Amniotic stem cell (primary cell): ENCODE results near the gene C15orf62.

Experiments used
- DNase-seq: peaks from one replicate; lab custom pipeline; 2025; lab: John Stamatoyannopoulos, UW

C15orf62 gene

DNA sequence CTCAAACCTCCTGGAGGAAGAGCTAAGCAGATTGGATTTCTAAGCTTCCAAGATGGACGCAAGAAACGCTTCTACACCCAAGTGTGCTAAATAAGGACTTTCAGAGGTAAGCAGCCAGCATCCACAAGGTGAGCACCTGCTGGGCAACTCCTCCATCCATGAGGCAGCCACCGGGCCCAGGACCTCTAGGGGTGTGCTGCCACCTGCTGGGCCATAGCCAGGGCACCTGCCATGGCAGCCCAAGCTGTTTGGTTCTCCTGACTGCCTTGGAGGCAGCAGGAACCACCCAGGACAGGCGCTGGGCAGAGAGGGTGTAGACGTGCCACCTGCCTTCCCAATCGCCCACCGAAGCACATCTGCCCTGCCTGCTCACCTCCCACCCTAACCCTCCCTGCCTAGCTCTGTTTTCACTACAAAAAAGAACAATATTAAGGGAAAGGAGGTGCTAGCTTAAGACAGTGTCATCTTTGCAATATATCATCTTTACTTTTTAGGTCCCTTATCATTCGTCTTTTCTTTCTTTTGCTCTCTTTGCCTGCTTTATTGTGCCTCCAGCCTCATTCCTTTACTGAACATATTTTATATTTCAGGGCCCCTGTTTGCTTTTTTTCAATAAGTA lies 12.9 kb downstream of the C15orf62 start:
- DNase-seq: no peak

DNA sequence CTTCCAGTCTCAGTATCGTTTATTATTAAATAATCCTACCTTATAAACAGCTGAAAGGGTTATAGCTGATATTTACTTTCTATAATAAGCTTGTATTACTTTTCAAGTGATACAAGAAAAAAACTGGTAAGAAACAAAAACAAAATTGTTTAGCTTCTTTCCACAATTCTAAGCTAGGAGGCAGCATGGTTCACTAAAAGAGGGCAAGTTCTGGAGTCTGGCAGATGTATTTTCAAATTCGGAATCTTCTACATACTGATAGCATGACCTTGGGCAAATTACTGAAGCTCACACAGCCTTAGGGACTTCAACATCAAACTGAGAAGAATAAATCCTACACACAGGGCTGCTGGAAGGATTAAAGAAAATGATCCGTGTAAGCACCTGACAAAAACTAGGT lies 15.4 kb downstream of the C15orf62 start:
- DNase-seq: no peak

DNA sequence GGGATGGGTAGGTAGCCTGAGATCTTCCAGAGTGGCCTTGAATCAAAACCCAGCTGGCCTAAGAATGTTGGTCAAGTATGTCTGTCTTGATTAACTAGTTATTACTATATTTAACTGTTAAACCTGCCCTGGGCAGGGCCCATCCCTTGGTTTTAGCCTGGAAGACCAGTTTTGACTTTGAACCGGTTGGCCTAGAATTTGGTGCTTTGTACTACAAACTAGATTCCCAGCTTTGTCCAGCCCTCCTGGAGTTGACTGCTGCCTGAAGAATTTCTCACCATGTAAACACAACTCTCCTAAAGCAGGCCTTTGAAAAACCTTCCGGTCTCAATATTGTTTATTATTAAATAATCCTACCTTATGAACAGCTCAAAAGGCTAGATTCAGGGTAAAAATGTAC lies 16.0 kb downstream of the C15orf62 start:
- DNase-seq: no peak

DNA sequence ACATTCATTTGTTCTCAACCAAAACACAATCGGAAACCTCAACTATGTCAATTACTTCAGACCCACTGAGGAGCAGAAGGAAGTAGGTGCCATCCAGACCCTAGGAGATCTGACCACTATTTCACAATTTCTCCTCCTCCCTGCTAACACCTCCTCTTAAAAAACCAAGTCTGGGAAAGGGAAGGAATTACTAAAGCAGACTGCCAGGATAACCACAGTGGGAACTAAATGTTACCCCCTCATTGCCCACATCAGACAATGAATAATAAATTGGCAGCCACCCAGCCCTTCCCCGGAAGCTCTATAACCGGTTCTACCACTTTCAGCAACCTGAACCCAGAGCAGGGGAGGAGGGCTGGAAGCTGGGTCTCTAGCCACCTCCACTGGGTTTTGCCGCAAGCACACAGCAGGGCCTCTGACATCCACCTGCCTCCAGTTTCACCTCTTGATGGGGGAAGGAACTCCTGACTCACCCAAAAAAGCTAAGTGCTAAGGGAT lies 17.6 kb downstream of the C15orf62 start:
- DNase-seq: no peak

DNA sequence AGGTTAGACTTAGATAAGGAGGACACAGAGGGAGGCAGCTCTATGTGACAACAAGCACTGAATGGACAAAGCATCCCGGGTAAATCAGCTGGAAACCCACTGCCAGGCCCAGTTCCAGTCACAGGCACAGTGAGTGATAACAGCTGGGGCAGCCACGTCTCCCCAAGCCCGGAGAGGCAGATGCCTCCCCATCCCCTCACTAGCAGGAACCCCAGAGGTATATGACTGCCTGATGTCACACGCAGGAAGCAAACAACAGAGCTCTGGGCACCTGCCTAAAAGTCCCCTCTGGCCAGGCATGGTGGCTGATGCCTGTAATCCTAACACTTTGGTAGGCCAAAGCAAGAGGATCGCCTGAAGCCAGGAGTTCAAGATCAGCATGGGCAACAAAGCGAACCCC lies 18.2 kb downstream of the C15orf62 start:
- DNase-seq: no peak

DNA sequence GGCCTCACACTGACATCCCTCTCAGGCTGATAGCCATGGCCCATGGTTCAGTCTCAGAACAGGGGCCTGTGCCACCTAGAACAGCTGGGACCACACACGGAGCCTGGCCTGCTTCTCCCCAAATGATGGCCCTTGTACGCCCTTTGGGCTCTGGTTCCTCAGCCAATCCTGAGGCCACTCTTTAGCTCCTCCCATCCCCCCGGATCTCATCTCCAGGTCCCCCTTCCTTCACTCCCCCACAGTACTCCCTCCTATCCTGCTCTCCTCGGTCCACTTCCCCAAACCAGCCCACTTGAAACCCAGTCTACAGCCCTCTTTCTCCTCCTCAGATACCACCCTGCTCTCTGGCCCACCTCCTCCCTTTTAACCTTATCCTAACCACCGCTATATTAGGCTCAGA lies 19.3 kb downstream of the C15orf62 start:
- DNase-seq: no peak

DNA sequence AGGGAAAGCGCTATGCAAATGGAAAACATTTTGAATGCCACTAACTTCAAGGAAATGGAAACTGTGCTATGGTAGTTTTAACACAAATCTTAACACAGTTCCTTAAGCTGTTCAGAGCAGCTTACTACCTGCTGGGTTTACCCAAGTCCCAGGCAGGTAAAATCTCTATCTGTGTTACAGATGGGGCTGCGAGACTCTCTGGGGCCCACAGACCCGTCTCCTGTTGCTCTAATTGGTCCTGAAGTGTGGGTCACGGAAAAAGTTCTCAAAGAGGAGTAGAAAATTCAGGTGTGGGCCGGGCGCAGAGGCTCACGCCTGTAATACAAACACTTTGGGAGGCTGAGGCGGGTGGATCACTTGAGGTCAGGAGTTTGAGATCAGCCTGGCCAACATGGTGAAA lies 20.2 kb downstream of the C15orf62 start:
- no peak for DNase-seq

DNA sequence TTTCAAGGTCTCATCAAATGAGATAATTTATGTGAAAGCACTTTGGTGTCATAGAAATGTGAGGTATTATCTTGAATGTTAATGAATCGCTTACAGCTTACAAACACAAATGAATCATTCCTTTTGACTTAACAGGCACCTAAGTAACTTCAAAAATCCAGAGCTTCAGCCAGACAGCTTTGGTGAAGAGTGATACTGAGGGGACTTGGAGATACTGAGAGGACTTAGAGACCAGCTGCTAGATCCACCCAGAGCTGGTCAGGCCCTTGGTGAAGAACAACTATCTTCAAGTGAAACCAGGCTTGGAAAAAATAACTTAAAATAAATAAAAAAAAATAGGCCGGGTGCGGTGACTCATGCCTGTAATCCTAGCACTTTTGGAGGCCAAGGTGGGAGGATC lies 20.9 kb downstream of the C15orf62 start:
- DNase-seq: no peak

DNA sequence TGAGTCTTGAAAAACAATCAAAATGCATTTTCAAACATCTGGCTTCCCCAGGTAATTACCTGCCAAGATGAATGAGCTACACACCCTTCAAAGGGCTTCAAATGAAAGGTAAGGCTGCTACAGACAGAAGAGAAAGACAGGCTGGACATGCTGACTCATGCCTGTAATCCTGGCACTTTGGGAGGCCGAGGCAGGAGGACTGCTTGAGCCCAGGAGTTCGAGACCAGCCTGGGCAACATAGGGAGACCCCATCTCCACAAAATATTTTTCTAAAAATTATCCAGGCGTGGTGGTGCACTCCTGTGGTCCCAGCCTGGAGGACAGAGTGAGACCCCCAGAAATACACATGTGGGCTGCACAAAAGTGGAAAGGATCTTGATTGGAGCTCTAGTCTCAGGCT lies 22.6 kb downstream of the C15orf62 start:
- DNase-seq: no peak

DNA sequence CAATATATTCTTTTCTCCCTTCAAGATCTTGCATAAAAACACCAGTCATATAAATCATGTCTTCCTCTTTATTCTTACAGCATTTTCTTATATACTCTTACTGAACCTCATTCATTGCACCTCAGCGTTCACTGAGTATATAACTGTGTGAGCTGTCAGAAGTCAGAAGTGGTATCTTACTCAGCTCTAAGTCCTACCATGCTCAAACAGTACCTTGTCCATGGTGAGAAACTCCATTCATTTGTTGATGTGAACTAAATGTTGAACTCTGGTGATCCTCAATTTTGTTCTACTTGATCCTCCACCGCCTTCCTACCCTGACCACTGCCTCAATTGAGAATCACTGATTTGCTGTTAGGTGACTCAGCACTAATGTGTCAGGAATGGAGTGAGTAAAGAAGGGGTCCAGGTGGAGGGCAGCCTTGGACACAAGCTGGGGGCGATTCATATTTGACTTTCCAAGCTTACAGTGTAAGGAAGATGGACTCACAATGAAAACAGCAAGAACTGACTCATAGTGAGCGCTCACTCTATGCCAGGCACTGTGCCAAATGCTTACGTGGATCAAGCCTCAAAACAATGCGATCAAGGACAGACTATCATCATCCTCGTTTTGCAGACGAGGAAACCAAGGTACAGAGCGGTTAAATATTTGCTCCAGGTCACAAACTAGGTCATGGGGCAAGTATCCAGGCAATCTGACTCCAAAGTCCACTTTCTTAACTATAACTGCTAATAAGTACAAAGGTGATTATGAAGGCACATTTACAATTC lies 23.6 kb downstream of the C15orf62 start:
- DNase-seq: peak; percentile 86

DNA sequence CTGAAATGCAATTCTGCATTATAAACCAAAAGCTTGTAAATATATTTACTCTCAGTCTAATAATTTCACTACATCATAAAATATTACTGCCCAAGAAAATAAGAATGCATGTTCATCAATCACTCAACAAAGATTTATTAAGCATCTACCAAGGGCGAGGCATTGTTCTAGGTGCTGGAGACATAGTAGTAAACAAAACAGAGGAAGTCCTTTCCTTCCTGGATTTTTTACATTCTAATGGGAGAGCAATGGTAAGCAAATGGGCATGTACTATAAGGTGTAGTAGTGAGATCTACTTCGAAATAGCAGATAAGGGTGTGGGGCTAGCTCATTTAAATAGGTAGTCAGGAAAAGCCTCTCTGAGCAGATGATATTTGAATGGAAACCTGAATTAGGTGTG lies 26.3 kb downstream of the C15orf62 start:
- no peak for DNase-seq

DNA sequence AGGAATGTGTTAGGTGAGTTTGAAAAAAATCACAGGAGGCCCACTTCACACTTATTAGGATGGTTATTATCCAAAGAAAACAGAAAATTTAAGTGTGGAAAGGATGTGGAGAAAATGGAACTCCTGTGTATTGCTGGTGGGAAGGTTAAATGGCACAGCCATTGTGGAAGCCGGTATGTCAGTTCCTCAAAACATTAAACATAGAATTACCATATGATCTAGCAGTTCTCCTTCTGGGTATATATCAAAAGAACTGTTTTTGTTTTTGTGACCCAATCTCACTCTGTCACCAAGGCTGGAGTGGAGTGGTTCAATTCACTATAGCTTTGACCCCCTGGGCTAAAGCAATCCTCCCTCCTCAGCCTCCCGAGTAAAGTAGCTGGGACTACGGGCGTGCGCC lies 26.7 kb downstream of the C15orf62 start:
- DNase-seq: no peak

DNA sequence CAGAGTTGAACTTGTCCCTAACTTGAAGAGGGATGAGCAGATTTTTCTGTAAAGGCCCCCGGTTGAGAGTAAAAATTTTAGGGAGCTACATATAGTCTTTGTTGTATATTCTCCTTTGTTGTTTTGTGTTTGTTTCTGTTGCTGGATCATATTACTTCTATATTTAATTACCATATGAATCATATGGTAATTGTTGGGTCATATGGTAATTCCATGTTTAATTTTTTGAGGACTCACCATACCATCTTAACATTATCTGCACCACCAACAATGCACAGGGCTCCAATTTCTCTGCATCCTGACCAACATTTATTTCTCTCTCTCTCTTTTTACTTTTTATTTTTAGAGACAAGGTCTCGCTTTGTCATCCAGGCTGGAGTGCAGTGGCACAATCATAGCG lies 29.7 kb downstream of the C15orf62 start:
- no peak for DNase-seq

DNA sequence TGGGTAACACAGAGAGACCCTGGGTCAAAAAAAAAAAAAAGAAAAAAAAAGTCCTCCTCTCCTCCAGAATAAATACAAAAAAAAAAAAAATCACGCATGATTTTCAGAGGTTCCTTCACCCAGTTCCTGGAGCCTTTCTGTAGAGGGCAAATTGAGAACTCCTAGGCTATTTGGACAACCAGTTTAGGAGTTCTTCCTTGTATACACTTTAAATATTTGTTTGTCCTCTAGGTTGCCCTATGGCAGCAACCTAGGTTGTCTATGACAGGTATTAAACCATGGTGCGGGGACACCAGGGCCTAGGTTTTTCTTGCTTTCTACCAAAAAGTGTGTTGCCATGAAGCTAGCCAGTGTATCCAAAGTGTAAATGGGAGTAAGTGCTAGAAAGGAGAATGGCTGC lies 33.3 kb downstream of the C15orf62 start:
- DNase-seq: no peak

DNA sequence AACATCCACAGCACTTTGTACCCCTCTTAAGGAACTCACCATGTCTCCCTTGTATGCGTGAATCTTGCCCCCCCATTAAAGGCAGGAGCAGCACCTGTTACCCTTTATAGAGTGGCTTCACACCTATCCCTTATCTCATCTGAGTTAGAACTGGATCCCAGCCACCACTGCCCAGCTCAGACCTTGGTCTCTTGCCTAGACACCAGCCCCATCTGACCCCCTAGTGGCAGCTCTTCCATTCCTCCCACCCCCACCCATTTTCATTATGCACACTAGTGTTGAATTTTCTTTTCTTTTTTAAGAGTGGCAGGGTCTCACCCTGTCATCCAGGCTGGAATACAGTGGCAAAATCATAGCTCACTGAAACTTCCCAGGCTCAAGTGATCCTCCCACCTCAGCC lies 33.9 kb downstream of the C15orf62 start:
- no peak for DNase-seq

DNA sequence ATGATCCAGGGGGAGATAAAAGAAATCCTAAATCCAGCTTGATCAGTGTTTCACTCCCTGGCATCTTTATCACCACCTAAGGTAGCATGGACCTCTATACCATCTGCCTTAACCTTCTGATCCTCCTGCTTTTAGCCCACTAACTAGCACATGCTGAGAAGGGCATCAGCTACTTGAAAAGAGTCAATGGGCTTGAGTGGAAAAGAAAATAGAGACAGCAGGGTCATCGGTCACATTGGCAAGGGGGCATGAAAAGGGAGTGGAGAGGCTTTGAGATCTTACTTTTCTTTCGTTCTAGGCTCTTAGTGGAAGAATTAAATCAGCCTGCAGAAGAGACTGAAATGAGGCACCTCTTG lies 36.9 kb downstream of the C15orf62 start:
- no peak for DNase-seq

DNA sequence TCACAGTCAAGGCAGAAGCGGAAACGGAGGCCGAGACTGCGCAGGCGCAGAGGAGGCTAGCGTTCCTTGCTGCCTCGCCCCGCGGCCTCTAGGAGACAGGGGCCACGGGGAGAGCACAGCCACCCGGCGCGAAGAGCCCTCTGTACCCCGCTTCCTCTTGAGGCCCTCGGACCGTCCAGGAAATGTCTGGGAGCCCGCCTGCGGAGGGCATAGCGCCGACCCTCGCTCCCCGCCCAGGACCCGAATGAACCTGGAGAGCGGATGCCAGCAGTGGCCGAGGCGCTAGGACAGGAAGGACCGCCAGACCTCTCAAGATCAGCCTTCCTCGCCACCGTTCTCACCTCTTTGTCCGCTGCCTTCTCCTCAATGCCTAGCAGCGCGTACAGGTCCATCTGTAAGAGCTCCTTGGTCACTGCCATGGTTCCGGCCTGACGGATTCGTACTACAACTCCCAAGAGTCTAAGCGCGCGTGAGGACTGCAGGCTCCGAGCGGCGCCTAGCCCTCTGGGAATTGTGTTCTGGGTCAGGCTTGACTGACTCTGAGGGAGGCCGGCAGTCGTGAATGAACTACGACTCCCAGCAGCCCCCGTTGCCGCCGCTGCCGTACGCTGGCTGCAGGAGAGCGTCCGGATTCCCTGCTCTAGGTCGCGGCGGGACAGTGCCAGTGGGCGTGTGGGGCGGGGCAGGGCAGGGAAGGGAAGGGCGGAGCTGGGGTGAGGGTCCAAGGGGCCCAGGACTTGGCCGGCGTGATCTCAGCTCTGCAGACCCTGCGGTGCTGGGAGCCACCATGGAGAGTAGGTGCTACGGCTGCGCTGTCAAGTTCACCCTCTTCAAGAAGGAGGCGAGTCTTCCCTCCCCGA lies 37.5 kb downstream of the C15orf62 start, which contains the start of the genes DNAJC17 and ZFYVE19:
DNAJC17 (minus strand) TSS at position 446 of the 860 bp plus-strand sequence; CDS start at position 419, 27 bp downstream.
ZFYVE19 (plus strand) TSS at position 62 of the 860 bp plus-strand sequence; CDS start at position 563, 501 bp downstream.
- peak; percentile 99 for DNase-seq

DNA sequence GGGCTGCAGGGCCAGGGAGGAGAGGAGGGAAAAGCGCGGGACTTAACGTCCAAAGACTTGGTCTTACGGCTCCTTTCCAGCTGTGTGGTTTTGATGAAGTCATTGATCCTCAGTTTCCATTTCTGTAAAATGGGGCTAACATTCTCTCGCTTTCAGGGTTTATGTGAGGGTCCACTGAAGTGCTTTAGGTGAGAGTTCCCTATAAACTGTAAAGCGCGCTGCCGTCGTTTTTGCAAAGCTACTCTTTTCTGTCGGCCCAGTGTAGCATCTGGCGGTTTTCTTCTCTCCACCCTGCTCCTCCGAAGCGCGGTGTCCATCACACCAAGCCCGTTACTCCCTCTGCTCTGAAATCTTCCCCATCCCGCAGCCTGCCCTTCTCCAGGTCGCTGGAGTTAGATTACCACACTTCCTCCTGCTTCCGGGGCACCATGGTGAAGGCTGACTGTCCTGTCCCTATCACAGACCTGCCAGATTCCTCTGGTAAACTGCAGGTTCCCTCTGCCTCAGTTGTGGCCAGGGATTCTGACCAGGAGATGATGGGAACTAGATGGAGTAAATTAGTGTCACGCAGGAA lies 38.2 kb downstream of the C15orf62 start:
- DNase-seq: no peak

DNA sequence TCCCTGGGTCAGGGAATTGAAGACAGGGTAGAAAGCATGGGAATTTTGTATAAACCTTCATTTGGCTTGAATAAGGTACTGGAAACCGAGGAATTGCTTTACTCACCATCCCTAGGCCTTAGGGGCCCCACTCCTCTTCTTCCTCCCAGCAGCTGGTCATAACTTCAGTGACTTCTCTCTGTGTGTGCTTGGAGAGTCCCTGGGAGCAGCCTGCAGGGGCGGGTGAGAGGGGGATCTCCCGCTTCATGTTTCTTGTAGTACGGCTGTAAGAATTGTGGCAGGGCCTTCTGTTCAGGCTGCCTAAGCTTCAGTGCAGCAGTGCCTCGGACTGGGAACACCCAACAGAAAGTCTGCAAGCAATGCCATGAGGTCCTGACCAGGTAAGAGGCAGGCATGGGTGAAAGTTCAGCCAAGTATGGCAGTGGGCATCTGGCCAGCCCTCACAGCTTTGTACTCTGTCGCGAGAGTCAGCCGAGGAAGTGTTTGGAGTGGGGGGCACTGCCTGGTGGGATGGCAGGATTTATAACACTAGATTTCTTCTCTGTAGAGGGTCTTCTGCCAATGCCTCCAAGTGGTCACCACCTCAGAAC lies 39.2 kb downstream of the C15orf62 start:
- DNase-seq: no peak

DNA sequence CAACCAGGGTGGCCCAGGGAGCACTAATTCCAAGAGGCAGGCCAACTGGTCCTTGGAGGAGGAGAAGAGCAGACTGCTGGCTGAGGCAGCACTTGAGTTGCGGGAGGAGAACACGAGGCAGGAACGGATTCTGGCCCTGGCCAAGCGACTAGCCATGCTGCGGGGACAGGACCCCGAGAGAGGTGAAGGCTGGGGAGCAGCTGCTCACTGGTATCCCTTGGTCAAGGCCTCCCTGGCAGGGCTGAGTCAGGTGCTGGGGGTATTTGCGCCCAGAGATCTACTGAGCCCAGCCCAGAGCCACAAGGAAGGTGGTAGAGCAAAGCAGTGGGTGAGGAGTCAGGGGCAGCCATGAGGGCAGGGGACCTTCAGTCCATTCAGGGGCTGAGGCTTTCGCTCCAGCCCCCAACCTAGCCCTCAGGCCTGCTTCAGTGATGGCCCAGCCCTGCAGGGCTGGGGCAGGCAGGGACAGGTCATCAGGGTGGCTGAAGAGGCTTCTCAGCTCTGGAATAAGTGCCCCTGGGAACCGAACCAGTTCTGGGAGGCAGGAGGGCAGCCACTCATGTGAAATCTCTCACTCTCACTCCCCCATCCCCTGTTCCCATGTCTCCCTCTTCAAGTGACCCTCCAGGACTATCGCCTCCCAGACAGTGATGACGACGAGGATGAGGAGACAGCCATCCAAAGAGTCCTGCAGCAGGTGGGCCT lies 43.1 kb downstream of the C15orf62 start:
- DNase-seq: no peak

DNA sequence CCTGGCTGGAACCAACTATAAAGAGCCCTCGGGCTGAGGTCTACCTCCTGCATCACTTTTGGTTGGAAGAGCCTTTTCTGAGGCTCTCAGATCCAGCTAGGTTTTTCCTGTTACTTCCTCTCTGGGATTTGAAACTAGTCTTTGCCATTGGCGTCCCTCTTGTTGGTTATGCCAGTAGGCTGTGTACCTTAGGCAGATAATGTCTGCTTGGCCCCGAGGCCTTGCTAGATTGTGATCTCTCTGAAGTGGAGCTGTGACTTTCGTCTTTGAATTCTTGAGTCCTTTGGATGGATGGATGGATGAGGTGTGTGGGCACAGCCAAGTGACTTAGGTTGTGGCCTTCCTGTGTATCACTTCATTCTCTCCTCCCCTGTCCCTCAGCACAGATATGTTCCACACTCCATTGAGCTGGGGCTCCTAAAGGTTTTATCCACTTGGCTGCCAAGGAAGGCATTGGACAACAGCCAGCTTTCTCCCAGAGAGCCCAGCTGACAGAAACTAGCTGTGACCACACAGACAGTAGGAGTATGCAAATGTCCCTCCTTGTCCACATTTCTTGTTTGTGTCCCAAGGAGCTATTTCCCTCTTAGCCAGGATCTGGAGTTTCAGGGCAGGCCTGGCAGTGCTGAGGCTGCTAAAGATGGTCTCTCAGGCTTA lies 45.4 kb downstream of the C15orf62 start:
- DNase-seq: no peak
